GM21447 (cell line): ENCODE results near the gene NUAK1.

ENCODE experiments used
- ATAC-seq: cut with Tn5 transposase; IDR thresholded peaks from one replicate; pipeline ENCODE4 v1.9.1; 2021; ENCODE audit not compliant: unreplicated experiment

The NUAK1 gene

DNA sequence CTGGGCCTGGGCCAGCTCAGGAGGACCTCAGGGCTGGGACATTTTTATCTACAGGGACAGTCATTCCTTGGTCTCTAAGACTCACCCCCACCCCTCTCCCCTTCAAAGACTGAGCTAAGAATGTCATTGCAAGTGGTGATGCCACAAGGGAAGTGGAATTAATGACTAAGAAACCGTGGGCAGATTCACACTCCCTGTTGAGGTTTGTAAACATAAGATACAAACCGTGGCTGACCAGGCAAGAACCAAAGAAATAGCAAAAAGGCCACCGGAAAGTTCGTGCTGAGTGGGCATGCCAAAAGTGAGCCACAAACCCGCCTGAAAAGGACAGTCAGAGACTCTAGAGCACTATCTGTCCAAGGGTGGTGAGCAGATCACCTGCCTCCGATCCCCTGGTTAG, 25.7 kb downstream of the NUAK1 start:
- no peak for ATAC-seq

DNA sequence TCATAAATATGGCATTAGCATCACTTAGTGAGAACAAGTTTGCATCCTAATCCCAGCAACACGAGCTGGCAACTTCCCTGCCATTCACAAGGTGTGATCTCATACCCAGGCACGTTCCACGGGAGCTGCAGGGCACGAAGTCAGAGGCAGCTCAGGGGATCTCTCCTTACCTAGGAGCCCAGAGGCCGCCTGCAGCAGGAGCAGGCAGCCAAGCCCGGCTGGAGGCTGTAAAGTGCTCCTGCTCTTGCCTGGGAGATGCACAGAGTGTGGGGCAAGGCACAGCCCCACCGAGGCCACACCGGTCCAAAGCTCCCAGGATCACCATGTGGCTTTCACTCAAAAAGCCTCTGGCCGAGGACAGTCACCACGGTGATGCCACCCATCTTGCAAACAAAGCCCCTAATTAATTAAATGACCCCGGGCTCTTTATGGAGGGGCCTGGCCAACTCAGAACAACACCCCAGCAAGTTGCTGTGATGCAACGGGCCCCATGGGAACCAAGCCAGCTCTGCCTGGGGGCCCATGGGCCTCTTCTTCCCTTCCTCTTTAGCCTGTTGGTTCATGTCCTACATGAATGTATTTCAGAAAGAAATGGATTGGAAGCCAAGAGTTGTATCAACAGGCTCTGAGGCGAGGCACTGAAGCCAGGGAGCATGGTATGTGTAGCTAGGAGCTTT, 26.5 kb downstream of the NUAK1 start:
- no peak for ATAC-seq

DNA sequence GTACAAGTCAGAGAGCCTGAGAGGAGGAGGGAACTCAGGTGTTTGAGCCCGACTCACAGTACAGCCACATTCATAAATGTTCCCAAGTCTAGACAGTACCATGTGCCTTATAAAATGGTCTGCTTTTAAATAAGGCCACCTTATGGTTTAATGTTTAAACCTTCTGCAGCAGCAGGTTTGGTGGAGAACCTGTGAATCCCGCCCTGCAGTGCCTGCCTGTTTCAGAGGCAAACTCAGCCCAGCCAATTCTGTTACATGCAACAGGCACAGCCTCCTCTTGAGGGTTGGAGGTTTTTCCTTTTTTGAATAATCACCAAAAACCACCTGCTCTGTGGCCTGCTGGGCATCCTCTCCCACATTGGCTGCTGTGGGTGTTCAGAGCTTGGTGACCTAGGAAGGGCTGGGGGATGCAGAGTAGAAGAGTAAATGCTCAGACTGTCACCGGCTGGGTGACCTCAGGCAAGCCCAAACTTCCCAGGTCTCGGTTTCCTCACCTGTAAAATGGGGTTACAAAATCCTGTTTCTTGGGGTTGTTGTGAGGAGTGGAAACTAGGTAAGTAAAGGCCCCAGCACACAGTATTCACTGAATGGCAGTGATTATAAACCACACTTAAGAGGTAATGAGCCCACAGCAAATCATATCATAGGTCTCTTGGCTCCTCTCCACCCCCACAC, 28.0 kb downstream of the NUAK1 start:
- no peak for ATAC-seq

DNA sequence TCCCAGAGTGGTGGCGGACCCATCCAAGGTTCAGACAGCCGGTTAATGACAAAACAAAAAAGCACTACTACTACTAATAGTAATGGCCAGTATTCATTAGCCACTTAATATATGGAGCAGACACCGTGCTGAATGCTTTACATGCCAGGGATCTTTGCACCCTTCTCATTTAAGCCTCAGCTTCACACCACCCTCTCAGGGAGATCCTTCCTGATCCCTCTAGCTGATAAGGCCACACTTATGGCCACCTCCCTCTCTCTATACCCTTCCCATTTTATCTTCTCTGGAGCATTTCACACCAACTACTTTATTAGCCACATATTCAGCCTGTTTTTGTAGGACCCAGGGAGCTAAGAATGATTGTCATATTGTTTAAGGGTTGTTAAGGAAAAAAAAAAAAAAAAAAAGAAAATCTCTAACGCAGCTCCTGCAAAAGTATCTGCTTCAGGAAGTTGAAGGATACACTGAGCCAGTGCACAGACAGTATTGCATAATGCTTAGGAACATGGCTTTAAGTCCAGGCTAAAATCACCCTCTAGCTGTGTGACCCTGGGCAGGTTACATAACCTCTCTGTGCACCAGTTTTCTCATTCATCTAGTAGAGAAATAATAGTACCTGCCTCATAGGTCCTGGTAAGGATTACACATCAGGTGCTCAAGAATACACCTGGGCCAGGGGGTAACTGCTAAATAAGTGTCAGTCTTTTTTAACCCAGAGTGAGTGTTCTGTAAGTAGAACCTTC, 29.4 kb downstream of the NUAK1 start:
- ATAC-seq, result no peak

DNA sequence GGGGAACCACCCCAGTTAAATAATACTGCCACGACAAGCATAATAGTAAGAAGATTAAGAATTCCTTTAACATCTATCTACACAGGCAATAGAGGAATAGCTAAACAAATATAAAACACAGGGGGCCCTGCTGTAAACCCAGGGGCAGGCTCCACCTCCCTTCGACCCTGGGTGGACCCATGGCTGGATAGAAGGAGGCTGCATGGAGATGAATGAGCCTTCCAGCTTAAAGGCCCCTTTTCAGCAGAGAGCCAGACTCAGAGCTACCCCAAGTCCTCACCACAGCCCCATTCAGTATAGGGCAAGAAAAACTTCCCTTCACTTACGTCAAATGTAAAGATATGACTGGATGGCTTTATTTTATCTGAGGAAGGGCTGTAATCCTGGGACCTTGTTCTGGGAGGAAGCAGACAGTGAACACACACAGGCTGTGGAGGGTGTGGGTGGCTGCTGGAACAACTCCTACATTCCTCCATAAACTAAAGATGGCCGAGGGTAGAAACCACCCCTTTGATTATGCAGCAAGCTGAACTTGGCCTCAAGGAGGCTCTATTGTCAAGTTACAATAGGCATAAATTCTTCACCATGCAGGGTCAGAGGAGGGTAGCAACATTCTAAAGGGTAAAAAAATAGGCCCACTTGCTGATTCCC, 30.4 kb downstream of the NUAK1 start:
- no peak for ATAC-seq

DNA sequence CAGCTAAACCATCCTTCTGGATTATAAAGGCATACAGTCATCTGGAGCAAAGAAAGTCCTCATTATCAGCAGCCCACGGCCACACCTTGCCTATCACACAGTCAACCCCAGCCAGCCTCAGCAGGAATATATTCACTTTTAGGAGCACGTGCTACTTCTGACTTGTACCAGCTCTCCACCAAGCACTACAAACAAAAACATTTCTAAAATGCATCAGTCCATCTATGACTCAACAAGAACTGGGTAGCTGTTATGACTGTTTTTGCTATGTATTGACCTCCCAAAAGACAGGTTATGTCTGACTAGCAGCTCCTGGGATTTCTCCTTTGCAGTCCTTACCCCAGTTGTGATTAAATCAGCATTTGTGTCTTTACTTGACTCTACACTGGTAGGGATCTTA, 31.2 kb downstream of the NUAK1 start:
- ATAC-seq, result no peak

DNA sequence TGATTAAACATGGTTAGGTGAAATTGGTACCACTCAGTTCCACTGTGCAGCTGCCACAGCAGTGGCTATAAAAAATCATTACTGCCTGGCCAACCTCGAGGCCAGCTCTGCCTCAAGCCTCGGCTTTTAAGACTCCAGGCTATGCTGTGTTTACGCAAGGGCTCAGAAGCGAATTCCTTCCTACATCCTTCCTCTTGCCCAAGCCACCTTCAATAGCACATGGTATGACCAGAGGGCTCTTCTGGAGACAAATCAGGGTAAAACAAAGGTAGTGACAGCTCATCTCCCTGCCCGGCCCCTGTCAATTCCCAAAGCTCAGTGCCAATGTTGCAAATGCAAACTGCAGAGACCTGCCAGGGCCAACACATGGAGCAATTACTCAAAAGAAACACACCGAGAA, 31.9 kb downstream of the NUAK1 start:
- no peak for ATAC-seq

DNA sequence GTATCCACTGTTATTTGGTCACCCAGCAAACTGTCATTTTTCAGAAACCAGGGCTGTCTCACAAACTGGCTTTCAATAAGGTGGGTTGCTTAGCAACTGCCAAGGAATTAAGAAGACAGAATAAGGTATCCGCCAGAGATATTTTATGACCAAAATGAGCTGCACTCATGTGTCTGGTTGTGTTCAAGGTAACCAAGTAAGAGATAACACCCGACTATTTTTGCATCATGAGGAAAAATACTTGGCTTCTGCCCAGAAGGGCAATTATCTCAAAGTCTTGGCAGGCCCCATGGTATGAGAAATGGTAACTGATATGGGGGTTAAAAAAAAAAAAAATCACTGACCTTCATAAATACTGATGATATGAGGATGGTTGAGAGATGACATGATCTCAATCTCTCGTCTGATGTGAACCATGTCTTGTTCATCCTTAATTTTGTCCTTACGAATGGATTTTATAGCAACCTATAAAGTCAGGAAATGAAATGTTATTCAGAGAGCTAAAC, 32.6 kb downstream of the NUAK1 start:
- ATAC-seq, result no peak

DNA sequence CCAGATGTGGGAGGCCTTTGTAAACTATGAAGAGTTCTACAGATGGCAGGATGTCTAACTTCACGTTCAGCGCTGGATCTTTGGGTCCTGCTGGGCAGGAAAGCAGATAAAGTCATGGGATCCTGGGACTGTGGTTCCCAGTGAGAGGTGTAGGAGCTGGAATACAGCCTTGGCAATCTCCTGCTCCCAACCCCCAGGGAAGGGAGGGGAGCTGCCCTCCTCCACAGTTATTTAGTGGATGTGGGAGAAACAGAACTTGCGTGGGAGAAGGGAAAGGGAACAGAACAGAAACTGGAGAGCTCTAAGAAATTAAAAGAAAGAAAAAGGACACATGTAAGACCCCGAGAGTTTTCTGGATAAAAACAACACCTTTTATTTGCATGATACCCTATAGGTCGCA, 37.0 kb downstream of the NUAK1 start:
- no peak for ATAC-seq

DNA sequence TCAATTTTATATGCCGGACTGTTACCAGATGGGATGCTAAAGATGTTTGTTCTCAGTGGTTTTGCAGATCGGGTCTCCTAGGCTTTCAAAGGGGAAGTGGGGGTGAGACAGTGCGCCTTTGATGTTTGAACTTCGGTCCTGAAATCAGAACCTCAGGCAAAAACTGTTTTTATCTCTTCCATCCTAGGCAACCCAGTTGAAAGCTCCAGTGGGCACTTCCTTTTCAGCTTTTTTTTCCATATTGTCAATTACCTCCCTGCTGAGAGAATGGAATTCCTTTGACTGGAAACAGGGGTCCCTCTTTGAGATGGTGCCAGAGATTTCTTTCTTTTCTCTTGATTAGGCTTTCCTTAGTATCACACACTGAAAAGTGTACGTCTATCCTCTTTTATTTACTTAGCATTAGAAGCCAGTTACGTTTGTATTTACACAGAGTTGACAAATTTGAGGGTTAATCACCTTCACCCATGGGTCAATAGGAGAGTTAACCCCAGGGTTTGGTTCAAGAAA, 40.0 kb downstream of the NUAK1 start:
- ATAC-seq, result no peak

DNA sequence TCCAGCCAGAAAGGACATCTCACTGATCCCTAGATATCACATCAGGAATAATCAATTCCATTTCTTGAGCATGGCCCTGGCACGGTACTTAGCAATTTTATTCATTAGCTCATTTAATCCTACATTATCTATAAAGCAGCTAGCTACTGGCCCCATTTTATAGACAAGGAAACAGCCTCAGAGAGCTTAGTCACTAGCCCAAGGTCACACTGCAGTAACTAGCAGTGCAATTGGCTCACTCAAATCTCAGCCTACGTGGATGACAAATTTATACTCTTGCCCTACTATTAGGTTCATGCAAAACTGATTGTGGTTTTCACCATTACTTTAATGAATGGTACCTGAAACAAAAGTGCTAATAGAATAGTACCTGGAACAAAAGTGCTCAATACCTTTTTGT, 41.7 kb downstream of the NUAK1 start:
- ATAC-seq, result no peak

DNA sequence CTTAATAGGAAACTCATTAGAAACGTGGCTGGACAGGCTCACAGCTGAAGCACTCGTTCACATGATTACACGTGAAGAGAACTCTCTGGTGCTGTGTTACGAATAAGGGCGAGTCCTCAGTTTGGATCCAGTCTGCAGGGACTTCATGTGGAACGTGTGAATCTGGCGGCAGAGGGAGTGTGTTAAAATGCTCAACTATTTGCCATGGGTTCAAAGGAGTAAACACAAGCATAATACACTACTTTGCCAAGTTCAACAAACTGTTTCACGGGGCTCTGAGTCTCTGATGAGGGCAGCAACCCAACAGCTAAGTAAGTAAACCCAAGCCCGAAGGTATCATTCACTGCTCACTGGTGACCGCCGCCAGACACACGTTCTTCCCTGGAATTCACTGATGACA, 42.4 kb downstream of the NUAK1 start:
- no peak for ATAC-seq

DNA sequence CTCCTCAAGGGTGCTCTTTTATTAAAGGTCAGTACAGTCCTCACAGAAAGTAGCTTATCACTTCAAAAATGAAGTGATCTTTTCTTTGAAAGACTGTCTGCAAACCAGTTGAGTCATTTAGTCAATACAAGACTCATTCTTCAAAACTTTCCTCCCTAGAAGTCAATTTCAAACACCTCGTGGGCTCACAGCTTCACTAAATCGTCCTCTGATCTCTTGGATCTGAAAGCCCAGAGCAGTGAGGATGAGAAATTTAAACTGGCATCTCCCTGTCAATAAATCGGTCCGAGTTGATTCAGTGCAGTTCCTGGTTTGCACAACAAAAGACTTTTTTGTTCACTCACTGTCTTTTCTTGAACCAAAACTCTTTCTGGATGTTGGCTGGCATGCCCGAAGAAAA, 44.5 kb downstream of the NUAK1 start:
- ATAC-seq, result no peak

DNA sequence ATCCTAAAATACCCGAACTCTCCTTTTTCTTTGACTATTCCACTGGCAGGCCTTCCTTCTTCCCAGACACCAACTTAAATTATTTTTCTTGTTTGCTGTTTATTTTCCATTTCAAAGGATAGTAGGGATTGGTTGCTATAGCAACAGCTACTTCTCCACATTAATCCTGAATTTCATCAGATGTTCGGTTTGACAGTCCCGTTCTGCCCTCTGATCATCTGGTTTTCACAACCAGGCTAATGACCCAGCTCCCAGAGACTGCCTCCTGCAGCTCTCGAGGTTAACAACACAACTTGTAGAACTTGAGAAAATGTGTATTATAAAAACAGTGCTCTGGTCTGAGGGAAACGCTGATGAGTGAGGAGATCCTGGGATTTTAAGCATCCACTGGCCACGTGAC, 45.5 kb downstream of the NUAK1 start:
- no peak for ATAC-seq

DNA sequence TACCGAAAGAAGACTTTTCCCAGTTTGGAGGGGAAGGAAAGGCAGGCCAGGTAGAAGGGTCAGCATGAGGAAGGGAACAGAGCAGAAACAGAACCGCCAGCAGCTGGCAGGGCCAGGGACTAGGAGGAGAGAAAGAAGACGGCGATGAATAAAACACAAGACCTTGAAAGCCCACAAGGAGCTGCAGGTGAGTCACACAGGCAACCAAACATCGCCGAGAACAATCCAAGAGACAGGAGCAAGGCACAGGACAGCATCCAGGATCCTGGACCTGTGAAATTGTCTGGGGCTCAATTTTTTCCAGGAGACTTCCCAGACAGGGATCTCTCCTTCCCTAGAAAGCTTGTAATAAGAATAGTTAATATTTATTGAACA, 47.3 kb downstream of the NUAK1 start:
- no peak for ATAC-seq

DNA sequence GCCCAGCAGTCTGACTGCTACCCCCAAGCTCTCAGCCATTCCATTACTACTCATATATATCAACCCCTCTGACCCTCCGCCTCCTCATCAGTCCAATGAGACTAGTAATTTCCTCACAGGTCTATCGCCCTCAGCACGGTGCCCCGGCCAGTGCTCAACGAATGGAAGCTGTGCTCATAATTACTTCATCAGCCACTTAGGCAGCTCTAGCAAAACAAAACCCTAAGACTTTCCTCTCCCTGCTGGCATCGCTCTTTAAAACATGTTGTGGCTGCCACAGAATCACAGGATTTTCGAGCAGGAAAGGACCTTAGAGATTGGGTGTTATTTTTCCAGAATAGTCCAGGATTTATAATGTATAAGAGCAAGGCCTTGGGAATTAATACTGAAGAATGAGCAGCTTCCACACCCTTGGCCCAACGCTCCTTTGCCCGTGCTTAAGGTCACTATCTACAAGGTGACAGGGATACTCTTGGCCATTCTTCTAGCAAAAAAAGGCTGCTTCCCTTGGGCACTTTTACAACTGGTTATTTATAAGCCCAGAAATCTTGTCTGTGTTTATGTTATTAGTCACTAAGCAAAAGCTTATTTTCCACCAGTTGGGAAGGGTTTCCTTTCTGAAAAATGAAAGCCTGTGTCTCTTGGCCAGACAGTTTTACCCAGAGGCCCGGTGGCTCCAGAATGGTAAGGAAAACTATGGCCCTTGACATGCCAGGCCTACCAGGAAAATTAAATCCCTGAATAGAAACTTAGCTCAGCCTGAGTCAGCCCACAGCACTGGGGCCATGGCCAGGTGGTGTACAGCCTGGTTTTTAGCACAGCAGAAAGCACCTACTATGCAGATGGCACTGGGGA, 47.9 kb downstream of the NUAK1 start:
- no peak for ATAC-seq

DNA sequence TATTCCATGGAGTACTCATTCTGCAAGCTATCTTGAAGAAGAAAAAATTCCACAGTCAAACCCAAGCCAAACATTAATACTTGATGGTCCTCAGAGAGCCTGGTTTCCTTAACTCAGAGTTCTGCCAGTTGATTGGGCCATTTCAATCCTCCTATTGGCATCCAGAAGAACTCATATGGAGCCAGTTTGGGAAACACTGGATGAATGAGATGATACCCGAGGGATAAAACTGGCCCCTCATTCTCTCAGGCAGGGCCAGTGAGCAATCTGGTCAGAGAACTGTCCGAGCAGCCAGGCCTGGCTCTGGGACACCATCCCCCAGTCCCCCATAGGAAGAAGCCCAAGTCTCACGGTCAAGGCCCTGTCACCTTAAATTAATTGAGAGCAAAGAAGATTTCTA, 48.8 kb downstream of the NUAK1 start:
- ATAC-seq, result no peak

DNA sequence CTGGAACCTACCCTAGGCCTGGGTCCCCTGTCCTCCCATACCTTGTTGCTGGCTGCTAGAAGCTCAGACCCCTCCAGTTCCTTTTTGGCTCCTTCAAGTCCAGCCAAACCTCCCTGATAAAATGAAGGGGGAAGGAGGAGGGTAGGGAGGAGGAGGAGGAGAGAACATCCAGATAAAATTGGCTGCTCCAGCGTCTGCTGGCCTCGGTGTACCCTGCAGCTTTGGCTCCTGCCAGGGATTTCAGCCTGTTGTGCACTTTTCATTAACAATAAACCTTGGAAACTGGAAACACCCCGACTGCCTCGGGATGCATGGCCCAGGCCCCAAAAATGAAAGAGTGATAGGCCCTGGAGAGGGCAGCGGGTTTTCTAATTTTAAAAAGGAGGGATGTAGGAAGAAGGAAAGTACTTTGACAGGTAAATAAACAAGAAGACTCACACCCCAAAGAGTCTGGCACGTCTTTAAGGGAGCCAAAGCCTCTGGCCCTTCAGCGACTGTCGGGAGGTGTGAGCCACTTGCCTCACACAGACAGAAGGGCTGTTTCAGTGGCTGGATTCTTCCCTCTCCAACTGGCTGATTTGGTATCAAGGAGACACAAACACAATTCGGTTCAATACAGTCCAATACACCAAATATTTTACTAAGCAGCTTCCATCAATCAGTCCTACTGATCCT, 49.8 kb downstream of the NUAK1 start:
- no peak for ATAC-seq

DNA sequence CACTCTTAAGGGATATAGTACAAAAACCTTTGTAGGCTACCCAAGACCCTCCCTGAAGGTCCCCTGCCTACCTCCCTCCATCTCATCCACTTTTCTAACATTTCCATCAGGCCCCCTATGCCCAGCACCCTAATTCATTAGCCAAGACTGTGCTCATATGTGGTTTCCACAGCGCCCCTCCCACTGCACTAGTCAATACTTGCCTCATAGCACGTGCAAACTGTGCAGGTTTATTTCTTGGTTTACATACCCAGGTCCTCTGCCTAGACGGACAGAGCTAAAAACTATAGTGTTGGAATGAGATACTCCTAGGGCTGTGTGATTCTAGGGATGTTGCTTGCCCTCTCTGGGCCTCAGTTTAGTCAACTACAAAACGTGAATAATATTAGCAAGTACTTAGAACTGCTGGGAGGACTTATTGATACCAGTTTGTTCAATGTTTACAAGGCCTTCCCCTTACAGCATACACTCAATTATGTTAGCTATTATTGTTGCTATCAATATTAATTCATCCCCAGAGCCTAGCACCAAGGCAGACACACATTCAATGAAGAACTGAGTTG, 50.4 kb downstream of the NUAK1 start:
- no peak for ATAC-seq

DNA sequence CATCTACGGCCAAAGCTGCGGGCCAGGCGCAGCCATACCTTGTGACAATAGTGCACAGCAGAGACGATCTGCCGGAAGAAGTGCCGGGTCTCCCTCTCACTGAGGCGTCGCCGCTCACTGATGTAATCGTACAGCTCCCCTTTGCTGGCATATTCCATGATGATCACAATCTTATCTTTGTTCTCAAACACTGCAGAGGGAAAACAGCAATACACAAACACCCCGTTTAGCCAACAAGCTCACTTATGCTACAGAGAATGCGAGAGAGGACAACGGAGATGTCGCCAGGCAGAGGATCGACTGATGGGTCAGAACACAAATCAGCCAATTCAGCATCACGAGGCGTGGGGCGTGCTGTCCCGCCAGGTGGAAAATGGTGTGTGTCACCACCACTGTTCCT, 52.1 kb downstream of the NUAK1 start:
- ATAC-seq, result no peak
